K562 (cell line): Measurements from ENCODE around the gene MAGI1.

Experiments used
- HCFC1 ChIP-seq: IDR thresholded peaks from 2 replicates; pipeline ENCODE4 v1.6.1; 2012; ENCODE audit warnings: low read depth, low read length, improper control_type of control experiment
- KDM4B ChIP-seq, 2 experiments: fragments of 450-650 bp in 1 of 2; sonication (generic) in 1 of 2; IDR thresholded peaks; 2 replicates each; pipeline ENCODE4 v1.6.1; 2016 to 2017; ENCODE audit warnings: borderline replicate concordance in 2 of 2, antibody characterized with exemption in 1 of 2, low read depth in 1 of 2, mild to moderate bottlenecking in 1 of 2
- KLF10 ChIP-seq: fragments of 250-450 bp; sonication (Bioruptor Pico); IDR thresholded peaks from 2 replicates; pipeline ENCODE4 v1.6.1; 2021; ENCODE audit warnings: matching md5 sums
- MAFK ChIP-seq: IDR thresholded peaks from 2 replicates; pipeline ENCODE4 v1.6.1; 2011; ENCODE audit warnings: low read length, improper control_type of control experiment
- MAZ ChIP-seq, 2 experiments: fragments of 450-650 bp in 1 of 2; sonication (generic) in 1 of 2; formaldehyde crosslinking; IDR thresholded peaks in 1 of 2; conservative IDR thresholded peaks in 1 of 2; 2 replicates each; pipeline versions ENCODE4 v1.4.0 to v1.5.0; 2020; ENCODE audit warnings: mild to moderate bottlenecking in 1 of 2, missing genetic modification reagents in 1 of 2
- MYC ChIP-seq, 2 experiments: fragments of 250-450 bp in 1 of 2; sonication (Bioruptor Pico) in 1 of 2; IDR thresholded peaks; 2 replicates each; pipeline versions ENCODE4 v1.5.1 to v1.6.1; 2012 to 2021; ENCODE audit warnings: low read depth in 2 of 2, borderline replicate concordance in 1 of 2, improper control_type of control experiment in 1 of 2, low read length in 1 of 2, mild to moderate bottlenecking in 1 of 2, moderate library complexity in 1 of 2
- POLR2A ChIP-seq: fragments of 450-650 bp; conservative IDR thresholded peaks from 2 replicates; pipeline ENCODE4 v1.6.1; 2016
- SREBF1 ChIP-seq: fragments of 150-350 bp; IDR thresholded peaks from 2 replicates; pipeline ENCODE4 v1.6.1; 2014; ENCODE audit warnings: antibody characterized with exemption, low read depth, low read length, borderline replicate concordance
- TEAD4 ChIP-seq, 2 experiments: sonication (generic) in 1 of 2; formaldehyde crosslinking in 1 of 2; IDR thresholded peaks; 2 replicates each; pipeline versions ENCODE4 v1.6.1 to v1.8.0; 2012 to 2022; ENCODE audit warnings: borderline replicate concordance in 1 of 2, inconsistent platforms in 1 of 2, low read length in 1 of 2, mild to moderate bottlenecking in 1 of 2, missing genetic modification reagents in 1 of 2
- ZHX1 ChIP-seq: fragments of 150-350 bp; conservative IDR thresholded peaks from 2 replicates; pipeline ENCODE4 v1.6.1; 2014; ENCODE audit warnings: low read length
- TF ChIP-seq, protein P1 (sequence below): sonication (generic); formaldehyde crosslinking; IDR thresholded peaks from 2 replicates; pipeline ENCODE4 v1.5.0; 2020; ENCODE audit warnings: missing genetic modification reagents

GRCh38 chr3:65809641-65810150, 229.0 kb downstream of the MAGI1 start:
- TF ChIP-seq POLR2A (no peak), MYC (IDR thresholded peaks at IDR 0.05; ENCODE audit: low read depth, low read length) (no peak), MYC (CRISPR knock-in tag; IDR thresholded peaks at IDR 0.05; ENCODE audit: borderline replicate concordance, low read depth) (no peak), MAZ (CRISPR knock-in tag; conservative IDR thresholded peaks at IDR 0.05 in 1 of 2, IDR thresholded peaks at IDR 0.05 in 1 of 2) (no peak), MAFK (no peak), KLF10 (CRISPR knock-in tag) (no peak), KDM4B (IDR thresholded peaks at IDR 0.05; ENCODE audit: borderline replicate concordance in 2 of 2, low read depth in 1 of 2) (no peak), HCFC1 (no peak), SREBF1 (no peak), ZHX1 (no peak), TEAD4 (IDR thresholded peaks at IDR 0.05; ENCODE audit: low read length) (no peak), TEAD4 (CRISPR knock-in tag; IDR thresholded peaks at IDR 0.05; ENCODE audit: borderline replicate concordance) (no peak)
- TF ChIP-seq, protein P1, sequence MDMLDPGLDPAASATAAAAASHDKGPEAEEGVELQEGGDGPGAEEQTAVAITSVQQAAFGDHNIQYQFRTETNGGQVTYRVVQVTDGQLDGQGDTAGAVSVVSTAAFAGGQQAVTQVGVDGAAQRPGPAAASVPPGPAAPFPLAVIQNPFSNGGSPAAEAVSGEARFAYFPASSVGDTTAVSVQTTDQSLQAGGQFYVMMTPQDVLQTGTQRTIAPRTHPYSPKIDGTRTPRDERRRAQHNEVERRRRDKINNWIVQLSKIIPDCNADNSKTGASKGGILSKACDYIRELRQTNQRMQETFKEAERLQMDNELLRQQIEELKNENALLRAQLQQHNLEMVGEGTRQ (CRISPR knock-in tag): no peak
